GM12878 (cell line): ENCODE results near the gene NCAN. TPM values are rescaled to one million over a fixed set of nuclear protein-coding genes. Genes with fewer than 3 reads are reported as not detected.

Source experiments
- ATAC-seq: fragments of 200-7000 bp; cut with Tn5 transposase; 3 replicates; pipeline ENCODE4 v1.9.1; 2020; ENCODE audit warnings: mild to moderate bottlenecking, moderate library complexity
- BruUV-seq: library from RNA; stranded (reverse); fragments of 400-500 nt; replicated peaks from 2 replicates; lab custom pipeline; 2021; lab: Mats Ljungman, UMichigan
- CTCF ChIA-PET: fragments of 300-600 bp; sonication (Branson Sonifier 250); formaldehyde crosslinking; extraction: SDS; loops from one replicate; lab custom pipeline; 2021; ENCODE audit warnings: inconsistent platforms; lab: Yijun Ruan, JAX
- POLR2A ChIA-PET: fragments of 350-600 bp; formaldehyde crosslinking; extraction: SDS; loops from one replicate; lab custom pipeline; 2021; ENCODE audit warnings: inconsistent platforms; lab: Charles Lee
- RAD21 ChIA-PET: fragments of 300-600 bp; sonication (Branson Sonifier 250); formaldehyde crosslinking; loops from one replicate; lab custom pipeline; 2023; ENCODE audit warnings: antibody characterized with exemption; ENCODE audit not compliant: unreplicated experiment; lab: Charles Lee
- SMC1A ChIA-PET: fragments of 300-600 bp; sonication (Branson Sonifier 250); formaldehyde crosslinking; loops from one replicate; lab custom pipeline; 2023; ENCODE audit not compliant: unreplicated experiment, uncharacterized antibody; lab: Charles Lee
- DNase-seq: peaks from one replicate; pipeline ENCODE4 v3.0.0-alpha.2; 2011; ENCODE audit warnings: low read depth, low spot score
- FAIRE-seq: peaks from 3 replicates; lab custom pipeline; 2011; peaks lifted over from hg19 to GRCh38; lab: Jason Lieb, UNC
- H2AFZ ChIP-seq: 2 replicates; pipeline ENCODE4 v1.6.0; 2011; ENCODE audit warnings: low read depth, low read length, control low read depth; ENCODE audit not compliant: control insufficient read depth
- H3K27ac ChIP-seq: 2 replicates; pipeline ENCODE4 v1.5.1; 2011; ENCODE audit warnings: control low read depth; ENCODE audit not compliant: control insufficient read depth, insufficient read depth
- H3K27me3 ChIP-seq, 2 experiments: replicated peaks in 1 of 2; 2 replicates each; pipeline versions ENCODE4 v1.6.0 to v1.6.1; 2011; ENCODE audit warnings: low read length in 1 of 2; ENCODE audit not compliant: control insufficient read depth in 2 of 2, insufficient read depth in 2 of 2
- H3K36me3 ChIP-seq, 2 experiments: 2 replicates each; pipeline ENCODE4 v1.5.1; 2011; ENCODE audit warnings: low read length in 1 of 2; ENCODE audit not compliant: control insufficient read depth in 2 of 2, insufficient read depth in 2 of 2
- H3K4me1 ChIP-seq: 2 replicates; pipeline ENCODE4 v1.6.1; 2011; ENCODE audit warnings: mild to moderate bottlenecking, low read length, moderate library complexity, mixed read lengths; ENCODE audit not compliant: control insufficient read depth, insufficient read depth
- H3K4me2 ChIP-seq: 2 replicates; pipeline ENCODE4 v1.6.0; 2011; ENCODE audit warnings: control low read depth; ENCODE audit not compliant: control insufficient read depth, insufficient read depth
- H3K4me3 ChIP-seq: fragments of 200-600 bp; sonication (generic); 2 replicates; pipeline ENCODE4 v1.5.1; 2016
- H3K79me2 ChIP-seq: 2 replicates; pipeline ENCODE4 v1.6.0; 2011; ENCODE audit warnings: low read length; ENCODE audit not compliant: control insufficient read depth, insufficient read depth
- H3K9ac ChIP-seq: 2 replicates; pipeline ENCODE4 v1.8.0; 2011; ENCODE audit warnings: low read length, control low read depth, mixed read lengths; ENCODE audit not compliant: control insufficient read depth, insufficient read depth
- H3K9me3 ChIP-seq: replicated peaks from 3 replicates; pipeline ENCODE4 v1.5.1; 2011; ENCODE audit warnings: mild to moderate bottlenecking, low read length; ENCODE audit not compliant: control insufficient read depth, insufficient read depth
- H4K20me1 ChIP-seq: 2 replicates; pipeline ENCODE4 v1.6.0; 2011; ENCODE audit not compliant: control insufficient read depth, insufficient read depth
- CHD2 ChIP-seq: IDR thresholded peaks from 2 replicates; pipeline ENCODE4 v1.6.1; 2011; ENCODE audit warnings: low read depth, low read length, improper control_type of control experiment, borderline replicate concordance
- FOXK2 ChIP-seq: fragments of 450-650 bp; IDR thresholded peaks from 2 replicates; pipeline ENCODE4 v1.6.1; 2017; ENCODE audit warnings: mild to moderate bottlenecking, moderate library complexity
- GATAD2B ChIP-seq: fragments of 450-650 bp; conservative IDR thresholded peaks from 2 replicates; pipeline ENCODE4 v1.6.1; 2017; ENCODE audit warnings: low read depth, mild to moderate bottlenecking, moderate library complexity
- HCFC1 ChIP-seq: fragments of 150-350 bp; IDR thresholded peaks from 2 replicates; pipeline ENCODE4 v1.6.1; 2014; ENCODE audit warnings: low read length
- MXI1 ChIP-seq: fragments of 150-350 bp; IDR thresholded peaks from 2 replicates; pipeline ENCODE4 v1.6.1; 2011; ENCODE audit warnings: low read depth, mild to moderate bottlenecking, inconsistent platforms, low read length, improper control_type of control experiment
- MYC ChIP-seq: IDR thresholded peaks from 2 replicates; pipeline ENCODE4 v1.6.1; 2011; ENCODE audit warnings: mild to moderate bottlenecking, low read length, moderate library complexity, inconsistent platforms; ENCODE audit not compliant: insufficient read depth, insufficient replicate concordance, insufficient read length, severe bottlenecking
- NFYB ChIP-seq: IDR thresholded peaks from 2 replicates; pipeline ENCODE4 v1.6.1; 2011; ENCODE audit warnings: low read depth, mild to moderate bottlenecking, low read length, improper control_type of control experiment, moderate library complexity; ENCODE audit not compliant: insufficient read depth
- STAT1 ChIP-seq: fragments of 450-650 bp; conservative IDR thresholded peaks from 2 replicates; pipeline ENCODE4 v1.6.1; 2014; ENCODE audit warnings: antibody characterized with exemption, mild to moderate bottlenecking
- TCF3 ChIP-seq: IDR thresholded peaks from 2 replicates; pipeline ENCODE4 v1.6.1; 2012; ENCODE audit warnings: low read depth, mild to moderate bottlenecking, low read length, borderline replicate concordance; ENCODE audit not compliant: insufficient read depth
- ZZZ3 ChIP-seq: IDR thresholded peaks from 2 replicates; pipeline ENCODE4 v1.6.1; 2011; ENCODE audit warnings: low read depth; ENCODE audit not compliant: control insufficient read depth, insufficient read length
- WGBS: methylation state at CpG from one replicate; pipeline ENCODE4 v1.1.6; 2016; ENCODE audit warnings: low lambda C conversion rate; ENCODE audit not compliant: insufficient replicate concordance, insufficient coverage; ENCODE audit errors: missing lambda C conversion rate; 5-methylcytosine and 5-hydroxymethylcytosine counted together
- in situ Hi-C: fragments of 300-500 bp; cut with MboI; formaldehyde crosslinking; loops from 9 replicates; pipeline ENCODE4 v1.14.3; 2018; ENCODE audit warnings: mixed read lengths
- intact Hi-C: fragments of 100-400 bp; cut with micrococcal nuclease; formaldehyde crosslinking; loops from one replicate; pipeline ENCODE4 v1.14.2; 2022; ENCODE audit not compliant: unreplicated experiment
- polyA plus RNA-seq, 11 experiments: library from polyadenylated mRNA; depleted of rRNA in 4 of 11; unstranded in 6 of 11; stranded (reverse) in 5 of 11; fragments of >200 nt; fragmentation: Nextera tagmentation in 4 of 11; fragmentation: Illumina TruSeq in 1 of 11; extraction: Ambion mirVana in 4 of 11; extraction: Trizol in 1 of 11; gene quantifications; 1 replicate in 1 of 11; 2 replicates in 10 of 11; pipeline versions ENCODE4 v1.2.1 to v1.2.3, GENCODE V29; 2011 to 2016; ENCODE audit warnings: inconsistent platforms in 2 of 11, missing spikeins in 2 of 11, low read depth in 1 of 11
- total RNA-seq, 4 experiments: library from RNA; depleted of rRNA in 3 of 4; stranded (reverse); fragments of >200 nt in 3 of 4; fragmentation: Illumina TruSeq in 1 of 4; extraction: Trizol in 1 of 4; gene quantifications; 2 replicates each; pipeline versions ENCODE4 v1.2.1 to v1.2.3, GENCODE V29; 2013 to 2021
- TF ChIP-seq, protein P1 (sequence below), 3 experiments: IDR thresholded peaks in 2 of 3; conservative IDR thresholded peaks in 1 of 3; 2 replicates each; pipeline ENCODE4 v1.5.1; 2011; ENCODE audit warnings: low read depth in 3 of 3, low read length in 3 of 3, mild to moderate bottlenecking in 3 of 3, control low read depth in 2 of 3, moderate library complexity in 2 of 3, inconsistent platforms in 1 of 3, mixed read lengths in 1 of 3; ENCODE audit not compliant: control insufficient read depth in 2 of 3, insufficient read depth in 1 of 3; ENCODE audit errors: extremely low read depth in 1 of 3

Gene NCAN
- total and polyA plus RNA-seq, 10 of the 15 experiments (the other 5 are each of a cell fraction or from before 2014, with no cell fraction given): 0.02 to 0.34 (median 0.12) TPM; not detected in 1

DNA sequence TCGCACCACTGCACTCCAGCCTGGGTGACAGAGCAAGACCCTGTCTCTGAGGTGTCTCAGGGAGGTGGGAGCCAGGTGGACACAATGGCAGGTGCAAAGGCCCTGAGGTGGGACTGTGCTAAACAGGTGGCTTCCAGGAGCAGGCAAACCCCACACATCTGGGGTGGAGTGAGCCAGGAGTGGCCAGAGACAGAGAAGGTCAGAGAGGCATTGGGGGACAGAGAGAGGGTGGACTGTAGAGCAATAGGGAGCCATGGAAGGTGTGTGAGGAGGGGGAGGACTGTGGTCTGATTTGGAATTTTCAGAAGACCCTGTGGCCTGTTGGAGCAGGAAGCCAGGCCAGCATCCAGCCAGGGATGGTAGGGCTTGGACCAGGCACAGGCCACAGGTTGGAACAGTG is 46.4 kb upstream of the NCAN start:
- H3K27ac ChIP-seq: no peak overlapping the region

More for the DNA sequence above, 46.4 kb upstream of the NCAN start:
- no TSS peak for BruUV-seq
- Histone ChIP-seq H2AFZ (no peak overlapping the region), H4K20me1 (no peaks in the 10 kb centered on the region), H3K9ac (no peak overlapping the region), H3K4me2 (no peak overlapping the region), H3K9me3 (no peaks in the 10 kb centered on the region), H3K79me2 (peaks cover 10% of the 10 kb centered on the region), H3K36me3 (no peaks in the 10 kb centered on the region; a peak in 1 of 4 replicates), H3K27me3 (no peaks in the 10 kb centered on the region), H3K4me1 (peaks cover 21% of the 10 kb centered on the region), H3K4me3 (no peak overlapping the region)
- no peak for ATAC-seq
- no peak for DNase-seq
- intact Hi-C loops (no loop called here), in situ Hi-C loops (no loop called here)
- ChIA-PET SMC1A (no interaction called here), POLR2A (no interaction called here), RAD21 (no interaction called here), CTCF (interaction anchor here (2.1 kb wide), 1 partner anchor 19 kb away, joined by 5 read pairs; no protein-coding TSS in a partner anchor)
- 100% methylated on average over 1 of the region's 1 CpG for whole genome bisulfite sequencing
- no peak for TF ChIP-seq CHD2
- no peak for TF ChIP-seq GATAD2B
- no peak for TF ChIP-seq FOXK2
- TF ChIP-seq ZZZ3: no peak
- TF ChIP-seq TCF3: no peak
- no peak for TF ChIP-seq MYC
- TF ChIP-seq STAT1: no peak
- TF ChIP-seq NFYB: no peak
- TF ChIP-seq HCFC1: no peak
- TF ChIP-seq MXI1: no peak
- TF ChIP-seq, protein P1, sequence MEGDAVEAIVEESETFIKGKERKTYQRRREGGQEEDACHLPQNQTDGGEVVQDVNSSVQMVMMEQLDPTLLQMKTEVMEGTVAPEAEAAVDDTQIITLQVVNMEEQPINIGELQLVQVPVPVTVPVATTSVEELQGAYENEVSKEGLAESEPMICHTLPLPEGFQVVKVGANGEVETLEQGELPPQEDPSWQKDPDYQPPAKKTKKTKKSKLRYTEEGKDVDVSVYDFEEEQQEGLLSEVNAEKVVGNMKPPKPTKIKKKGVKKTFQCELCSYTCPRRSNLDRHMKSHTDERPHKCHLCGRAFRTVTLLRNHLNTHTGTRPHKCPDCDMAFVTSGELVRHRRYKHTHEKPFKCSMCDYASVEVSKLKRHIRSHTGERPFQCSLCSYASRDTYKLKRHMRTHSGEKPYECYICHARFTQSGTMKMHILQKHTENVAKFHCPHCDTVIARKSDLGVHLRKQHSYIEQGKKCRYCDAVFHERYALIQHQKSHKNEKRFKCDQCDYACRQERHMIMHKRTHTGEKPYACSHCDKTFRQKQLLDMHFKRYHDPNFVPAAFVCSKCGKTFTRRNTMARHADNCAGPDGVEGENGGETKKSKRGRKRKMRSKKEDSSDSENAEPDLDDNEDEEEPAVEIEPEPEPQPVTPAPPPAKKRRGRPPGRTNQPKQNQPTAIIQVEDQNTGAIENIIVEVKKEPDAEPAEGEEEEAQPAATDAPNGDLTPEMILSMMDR (IDR thresholded peaks at IDR 0.05 in 2 of 3, conservative IDR thresholded peaks at IDR 0.05 in 1 of 3; ENCODE audit: control insufficient read depth in 2 of 3, extremely low read depth in 1 of 3, insufficient read depth in 1 of 3, low read depth in 3 of 3, low read length in 3 of 3): no peak
- no peak for FAIRE-seq
